GM20000 (cell line): ENCODE measurements around the gene ADD2.
"Not testable (repeated sequence)": the region's sequence is repeated elsewhere in the genome, so short reads cannot be mapped to it uniquely, and the experiment has no call there.

Experiments
- DNase-seq: peaks from one replicate; pipeline ENCODE4 v3.0.0; 2012; ENCODE audit warnings: low spot score
- TF ChIP-seq, protein P1 (sequence below): IDR thresholded peaks from 2 replicates; pipeline ENCODE4 v1.5.1; 2012; ENCODE audit warnings: mild to moderate bottlenecking, control low read depth; ENCODE audit errors: extremely low read depth, missing control alignments

The ADD2 gene

DNA sequence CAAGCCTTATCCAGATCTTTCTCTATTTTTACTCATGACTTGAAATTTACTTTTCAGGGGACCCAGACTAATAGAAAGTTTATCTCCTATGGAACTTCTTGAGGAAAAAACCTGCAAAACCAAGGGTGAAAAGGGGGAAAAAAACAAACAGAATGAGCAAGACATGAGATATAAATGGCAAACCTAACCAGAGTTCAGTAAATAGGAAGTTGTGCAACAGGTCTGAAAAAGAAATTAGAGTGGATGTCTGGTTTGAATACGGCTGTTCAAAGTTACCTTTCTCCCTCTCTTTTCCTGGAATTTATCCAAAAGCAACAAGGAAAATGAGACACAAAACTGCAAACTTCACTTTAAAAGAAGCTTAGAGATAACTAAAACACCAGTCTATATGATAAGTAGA is 135.6 kb downstream of the ADD2 start:
- TF ChIP-seq, protein P1, sequence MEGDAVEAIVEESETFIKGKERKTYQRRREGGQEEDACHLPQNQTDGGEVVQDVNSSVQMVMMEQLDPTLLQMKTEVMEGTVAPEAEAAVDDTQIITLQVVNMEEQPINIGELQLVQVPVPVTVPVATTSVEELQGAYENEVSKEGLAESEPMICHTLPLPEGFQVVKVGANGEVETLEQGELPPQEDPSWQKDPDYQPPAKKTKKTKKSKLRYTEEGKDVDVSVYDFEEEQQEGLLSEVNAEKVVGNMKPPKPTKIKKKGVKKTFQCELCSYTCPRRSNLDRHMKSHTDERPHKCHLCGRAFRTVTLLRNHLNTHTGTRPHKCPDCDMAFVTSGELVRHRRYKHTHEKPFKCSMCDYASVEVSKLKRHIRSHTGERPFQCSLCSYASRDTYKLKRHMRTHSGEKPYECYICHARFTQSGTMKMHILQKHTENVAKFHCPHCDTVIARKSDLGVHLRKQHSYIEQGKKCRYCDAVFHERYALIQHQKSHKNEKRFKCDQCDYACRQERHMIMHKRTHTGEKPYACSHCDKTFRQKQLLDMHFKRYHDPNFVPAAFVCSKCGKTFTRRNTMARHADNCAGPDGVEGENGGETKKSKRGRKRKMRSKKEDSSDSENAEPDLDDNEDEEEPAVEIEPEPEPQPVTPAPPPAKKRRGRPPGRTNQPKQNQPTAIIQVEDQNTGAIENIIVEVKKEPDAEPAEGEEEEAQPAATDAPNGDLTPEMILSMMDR: no peak
- no peak for DNase-seq

DNA sequence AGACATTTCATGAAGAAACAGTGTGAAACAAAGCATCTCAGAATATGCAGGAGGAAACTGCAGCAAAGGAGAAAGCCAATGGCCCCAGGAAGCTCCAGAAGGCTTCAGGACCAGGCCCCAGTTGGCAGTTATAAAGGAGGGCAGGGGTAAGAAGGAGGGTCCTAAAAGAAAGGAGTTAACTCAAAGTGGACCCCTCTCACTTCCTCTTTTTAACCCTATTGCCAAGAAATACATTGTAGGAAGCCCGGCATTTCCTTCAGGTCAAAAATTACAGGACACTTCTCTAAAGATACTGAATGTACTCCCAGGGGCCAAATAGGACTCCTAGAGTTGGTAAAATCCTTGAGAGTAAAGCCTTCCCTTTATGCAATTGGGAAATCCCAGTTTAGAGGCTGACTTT is 137.2 kb downstream of the ADD2 start:
- no peak for DNase-seq
- TF ChIP-seq, protein P1: no peak

DNA sequence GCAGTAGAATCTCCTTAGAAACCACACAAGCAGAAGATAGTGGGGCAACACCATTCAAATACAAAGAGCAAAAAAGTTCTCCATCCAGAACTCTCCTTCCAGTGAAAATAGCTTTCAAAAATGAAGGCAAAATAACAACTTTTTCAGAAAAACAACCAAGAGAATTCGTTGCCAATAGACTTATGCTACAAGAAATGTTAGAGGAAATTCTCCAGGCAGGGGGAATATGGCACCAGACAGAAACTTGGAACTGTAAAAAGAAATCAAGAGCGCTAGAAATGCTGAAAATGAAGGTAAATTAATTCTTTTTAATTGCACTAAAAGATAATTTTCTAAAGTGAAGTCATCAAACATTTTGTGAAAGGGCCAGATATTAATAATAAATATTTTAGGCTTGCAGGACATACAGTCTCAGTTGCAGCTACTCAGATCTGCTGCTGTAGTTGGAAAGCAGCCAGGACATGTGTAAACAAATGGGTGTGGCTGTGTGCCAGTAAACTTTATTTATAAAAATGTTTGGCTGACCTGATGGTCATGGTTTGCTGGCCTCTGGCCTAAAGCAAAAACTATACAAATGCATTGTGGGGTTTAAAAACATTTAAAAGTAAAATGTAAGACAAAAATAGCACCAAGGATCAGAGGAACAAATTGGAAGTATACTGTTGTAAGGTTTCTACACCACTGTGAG is 140.6 kb downstream of the ADD2 start:
- no peak for DNase-seq
- TF ChIP-seq, protein P1: no peak

DNA sequence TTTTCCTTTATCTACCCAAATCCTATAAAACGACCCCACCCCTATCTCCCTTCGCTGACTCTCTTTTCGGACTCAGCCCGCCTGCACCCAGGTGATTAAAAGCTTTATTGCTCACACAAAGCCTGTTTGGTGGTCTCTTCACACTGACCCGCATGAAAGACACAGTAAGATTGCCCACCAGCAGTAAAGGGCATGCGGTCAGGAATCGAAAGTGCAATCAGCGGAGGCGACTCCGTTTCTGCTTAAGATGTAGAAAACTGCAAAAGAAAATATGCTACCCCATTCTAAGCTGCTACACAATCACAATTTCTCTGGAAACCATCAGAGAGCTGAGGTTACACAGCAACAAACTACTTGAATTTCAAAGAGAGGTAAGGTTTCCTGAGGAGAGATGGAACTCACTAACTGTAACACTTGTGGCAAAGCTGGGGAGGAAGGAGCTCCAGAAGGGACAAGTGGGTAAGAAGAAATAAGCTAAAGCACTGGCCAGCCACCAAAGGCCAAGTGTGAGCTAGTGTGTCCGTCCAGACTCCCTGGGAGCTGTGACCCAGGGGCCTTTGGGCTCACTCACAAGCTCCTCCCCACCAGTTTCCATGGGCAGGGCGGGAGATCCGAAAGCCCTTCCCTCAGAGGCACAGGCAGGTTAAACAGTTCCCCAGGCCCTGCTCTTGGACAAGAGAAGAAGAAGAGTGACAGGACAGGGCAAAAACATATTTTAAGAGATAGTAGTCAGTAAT is 141.6 kb downstream of the ADD2 start:
- TF ChIP-seq, protein P1: no peak
- no peak for DNase-seq

DNA sequence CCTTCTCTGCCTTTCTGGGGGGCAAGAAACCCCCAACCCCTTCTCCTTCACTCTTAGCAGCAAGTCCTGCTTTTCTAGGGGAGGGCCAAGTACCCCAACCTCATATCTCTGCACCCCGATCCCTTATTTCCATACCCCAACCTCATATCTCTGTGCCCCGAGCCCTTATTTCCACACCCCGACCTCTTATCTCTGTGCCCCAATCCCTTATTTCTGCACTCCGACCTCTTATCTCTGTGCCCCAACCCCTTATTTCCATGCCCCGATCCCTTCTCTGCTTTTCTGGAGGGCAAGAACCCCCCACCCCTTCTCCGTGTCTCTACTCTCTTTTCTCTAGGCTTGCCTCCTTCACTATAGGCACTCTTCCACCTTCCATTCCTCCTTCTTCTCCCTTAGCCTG is 146.5 kb downstream of the ADD2 start:
- not testable (repeated sequence) for DNase-seq

DNA sequence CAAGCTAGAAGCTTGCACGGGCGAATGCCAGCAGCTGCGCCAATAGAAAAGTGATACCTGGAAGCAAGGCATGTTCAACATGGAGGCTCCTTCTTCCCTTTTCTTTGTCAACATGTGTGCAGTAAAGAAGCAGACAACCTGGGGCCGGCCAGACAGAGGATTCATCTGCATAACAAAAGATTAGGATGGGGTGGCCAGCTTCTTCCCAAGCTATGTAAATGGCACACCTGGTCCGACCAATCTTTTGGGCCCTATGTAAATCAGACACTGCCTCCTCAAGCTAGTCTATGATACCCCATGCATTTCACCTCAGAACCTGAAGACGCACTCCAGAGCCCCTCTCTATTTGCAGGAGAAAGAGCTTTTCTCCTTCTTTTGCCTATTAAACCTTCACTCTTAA is 148.0 kb downstream of the ADD2 start:
- TF ChIP-seq, protein P1: no peak
- DNase-seq: no peak

DNA sequence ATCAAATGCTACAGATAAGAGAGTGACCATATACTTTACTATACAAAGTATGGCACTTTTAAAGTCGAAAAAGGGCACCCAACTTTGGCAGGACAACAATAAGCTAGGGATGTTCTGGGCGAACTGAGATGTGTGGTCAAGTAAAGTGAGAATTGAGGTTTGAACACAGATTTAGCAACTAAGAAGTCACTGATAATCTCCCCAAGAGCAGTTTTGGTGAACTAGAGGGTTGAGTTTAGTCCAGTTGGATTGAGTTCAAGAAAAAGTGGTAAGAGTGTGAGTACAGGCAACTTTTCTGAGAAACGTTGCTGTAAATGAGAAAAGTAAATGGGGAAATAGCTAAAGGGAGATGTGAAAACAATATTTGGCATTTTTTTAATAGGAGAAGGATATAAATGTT is 148.8 kb downstream of the ADD2 start:
- TF ChIP-seq, protein P1: no peak

More for the DNA sequence above, 148.8 kb downstream of the ADD2 start:
- DNase-seq: no peak
